Keratinocyte (primary cell): ENCODE results near the gene KRTAP4-6.

ENCODE experiments used
- CTCF ChIP-seq, 3 experiments: IDR thresholded peaks in 1 of 3; conservative IDR thresholded peaks in 1 of 3; optimal IDR thresholded peaks in 1 of 3; 2 replicates in 2 of 3; 3 replicates in 1 of 3; pipeline versions ENCODE3 to v1.5.1; 2011; ENCODE audit warnings: low read length in 3 of 3, mild to moderate bottlenecking in 3 of 3, moderate library complexity in 2 of 3, control low read depth in 1 of 3, inconsistent platforms in 1 of 3; ENCODE audit not compliant: insufficient read depth in 2 of 3; ENCODE audit errors: extremely low read depth in 1 of 3
- EZH2 ChIP-seq: IDR thresholded peaks from one replicate; pipeline ENCODE4 v1.6.1; 2012; ENCODE audit warnings: inconsistent platforms, mild to moderate bottlenecking, low read length, moderate library complexity

- no peak for TF ChIP-seq CTCF (optimal IDR thresholded peaks at IDR 0.05 in 1 of 3, IDR thresholded peaks at IDR 0.05 in 1 of 3, conservative IDR thresholded peaks at IDR 0.05 in 1 of 3; ENCODE audit: extremely low read depth in 1 of 3, insufficient read depth in 2 of 3, low read length in 3 of 3)
- TF ChIP-seq EZH2, result no peak
These were observed 36.5 kb upstream of the KRTAP4-6 start for GRCh38 chr17:41176744-41177387.
